Adrenal gland (tissue), 12 donors: ENCODE data around the gene SFT2D3. TPM values are rescaled to one million over a fixed set of nuclear protein-coding genes. Genes with fewer than 3 reads are reported as not detected.

Experiments used
- DNase-seq, 7 donors: peaks; one replicate each; pipeline ENCODE4 v3.0.0-alpha.2; 2019 to 2020
- H3K27ac ChIP-seq, 5 donors: fragments of 200-600 bp; sonication (generic) in 4 of 5; 1 replicate in 3 of 5; 2 replicates in 2 of 5; pipeline versions ENCODE4 v1.5.1 to v1.8.0; 2016 to 2020; ENCODE audit warnings: mild to moderate bottlenecking in 1 of 5
- H3K27me3 ChIP-seq: fragments of 200-600 bp; 2 replicates; pipeline ENCODE4 v1.8.0; 2021
- H3K36me3 ChIP-seq, 2 donors: fragments of 200-600 bp; replicated peaks in 1 of 2; 1 replicate in 1 of 2; 2 replicates in 1 of 2; pipeline versions ENCODE4 v1.5.1 to v1.8.0; 2018 to 2022
- H3K4me1 ChIP-seq, 2 donors: fragments of 200-600 bp; replicated peaks in 1 of 2; 1 replicate in 1 of 2; 2 replicates in 1 of 2; pipeline versions ENCODE4 v1.5.1 to v1.8.0; 2018 to 2021
- H3K4me3 ChIP-seq, 4 donors: fragments of 200-600 bp; sonication (generic) in 3 of 4; one replicate each; pipeline ENCODE4 v1.5.1; 2016 to 2018
- H3K9me3 ChIP-seq, 3 donors: fragments of 200-600 bp; sonication (generic) in 1 of 3; replicated peaks in 1 of 3; 1 replicate in 2 of 3; 2 replicates in 1 of 3; pipeline versions ENCODE4 v1.5.1 to v1.8.0; 2016 to 2021
- CTCF ChIP-seq, 6 experiments: fragments of 450-650 bp in 4 of 6; fragments of 200-600 bp in 2 of 6; sonication (generic) in 1 of 6; IDR thresholded peaks; 1 replicate in 5 of 6; 2 replicates in 1 of 6; pipeline versions ENCODE4 v1.5.1 to v1.8.0; 2016 to 2021; ENCODE audit warnings: antibody characterized with exemption in 6 of 6, mild to moderate bottlenecking in 2 of 6, moderate library complexity in 1 of 6
- POLR2A ChIP-seq, 2 donors: fragments of 450-650 bp; IDR thresholded peaks; one replicate each; pipeline ENCODE4 v1.6.1; 2017; ENCODE audit warnings: antibody characterized with exemption in 2 of 2, mild to moderate bottlenecking in 2 of 2, moderate library complexity in 1 of 2
- WGBS, 4 donors: extraction: QIAGEN DNeasy Blood & Tissue Kit in 2 of 4; methylation state at CpG; one replicate each; pipeline versions ENCODE4 v1.1.5 to v1.1.7; 2013 to 2017; 5-methylcytosine and 5-hydroxymethylcytosine counted together
- intact Hi-C, 2 donors: fragments of 100-400 bp; cut with DNase I; formaldehyde crosslinking; loops; one replicate each; pipeline versions ENCODE4 v1.14.1 to v1.15.0; 2022 to 2023
- polyA plus RNA-seq, 3 donors: library from polyadenylated mRNA; stranded (reverse); fragments of 200-250 nt in 2 of 3; fragments of 350-450 nt in 1 of 3; fragmentation: Illumina TruSeq in 1 of 3; extraction: RNeasy Lipid Tissue Mini Kit (QIAGEN cat#74804) in 1 of 3; gene quantifications; one replicate each; pipeline ENCODE4 v1.2.3, GENCODE V29; 2013 to 2014
- total RNA-seq, 9 donors: library from RNA; depleted of rRNA in 4 of 9; stranded (reverse); fragments of >200 nt in 4 of 9; fragments of 120-200 nt in 1 of 9; fragmentation: NEBNext Ultra II Directional in 1 of 9; extraction: Animal tissue kit (Norgen Biotek cat#: 25700) in 1 of 9; gene quantifications; one replicate each; pipeline versions ENCODE4 v1.1.0 to v1.2.4, GENCODE V29; 2013 to 2023
- donor health status: healthy with polysubstance abuse.
- donor health status: Bipolar disorder and iron deficiency.
- donor health status: DM: yes; HTN: yes; CAD: no.
- donor health status: DM: no; HTN: no; CAD: no.
- donor health status: DM: no; HTN: no; CAD: no.
- donor health status: DM: yes; HTN: yes; CAD: no.

Gene SFT2D3
- total and polyA plus RNA-seq, 12 donors = 4.3 to 12.2 (median 6.4) TPM

GRCh38 chr2:127715778-127716449, 14.6 kb downstream of the SFT2D3 start:
- DNase-seq = no peak
- Histone ChIP-seq H3K4me1 (no peaks in the 10 kb centered on the region), H3K36me3 (peaks cover 0 to 27% of the 10 kb centered on the region in 2 donors), H3K9me3 (no peaks in the 10 kb centered on the region), H3K27me3 (no peaks in the 10 kb centered on the region), H3K4me3 (no peak overlapping the region), H3K27ac (no peak overlapping the region)
- TF ChIP-seq CTCF (IDR thresholded peaks at IDR 0.05) (no peak), POLR2A (IDR thresholded peaks at IDR 0.05) (no peak)
- WGBS, 4 donors = 92 to 95% (median 94%) methylated on average over 14 of the region's 14 CpGs
- intact Hi-C loops = no loop called here

GRCh38 chr2:127718271-127718670, 17.0 kb downstream of the SFT2D3 start:
- Histone ChIP-seq H3K4me3 (no peak overlapping the region), H3K4me1 (peaks cover 0 to 7% of the 10 kb centered on the region in 2 donors), H3K36me3 (peaks cover 0 to 42% of the 10 kb centered on the region in 2 donors), H3K9me3 (no peaks in the 10 kb centered on the region), H3K27me3 (no peaks in the 10 kb centered on the region), H3K27ac (no peak overlapping the region)
- DNase-seq = no peak
- intact Hi-C loops = no loop called here
- TF ChIP-seq POLR2A (IDR thresholded peaks at IDR 0.05) (no peak), CTCF (IDR thresholded peaks at IDR 0.05) (no peak)
- 94 to 97% (median 95%) methylated on average over 4 of the region's 4 CpGs for WGBS, 4 donors

- DNase-seq = no peak
- no peak overlapping the region for H3K27ac ChIP-seq
- no peaks in the 10 kb centered on the region for H3K9me3 ChIP-seq
- H3K36me3 ChIP-seq = peaks cover 0 to 39% of the 10 kb centered on the region in 2 donors
- WGBS, 4 donors = 87 to 97% (median 92%) methylated on average over 5 to 13 of the region's 13 CpGs
- no peaks in the 10 kb centered on the region for H3K27me3 ChIP-seq
- no peak overlapping the region for H3K4me3 ChIP-seq
- no peak for TF ChIP-seq POLR2A (IDR thresholded peaks at IDR 0.05)
- peaks cover 0 to 7% of the 10 kb centered on the region in 2 donors for H3K4me1 ChIP-seq
- intact Hi-C loops = no loop called here
Measured at GRCh38 chr2:127719301-127720218, 18.3 kb downstream of the SFT2D3 start.

- no peak for DNase-seq
- H3K9me3 ChIP-seq = no peaks in the 10 kb centered on the region
- no peaks in the 10 kb centered on the region for H3K27me3 ChIP-seq
- peaks cover 0 to 36% of the 10 kb centered on the region in 2 donors for H3K36me3 ChIP-seq
- peaks cover 0 to 7% of the 10 kb centered on the region in 2 donors for H3K4me1 ChIP-seq
- intact Hi-C loops = no loop called here
- H3K4me3 ChIP-seq = no peak overlapping the region
- 91 to 94% (median 93%) methylated on average over 6 of the region's 6 CpGs for WGBS, 4 donors
- no peak overlapping the region for H3K27ac ChIP-seq
- TF ChIP-seq CTCF (IDR thresholded peaks at IDR 0.05) = no peak
- TF ChIP-seq POLR2A (IDR thresholded peaks at IDR 0.05) = no peak
Measured at GRCh38 chr2:127721311-127721977, 20.1 kb downstream of the SFT2D3 start.
